ENCODE data around the gene MTOR.

GRCh38 chr1:11125931-11126330 lies 136.4 kb downstream of the MTOR start:
- TF ChIP-seq CTCF (IDR thresholded peaks at IDR 0.05) (no peak), EP300 (IDR thresholded peaks at IDR 0.05) (no peak), POLR2AphosphoS5 (IDR thresholded peaks at IDR 0.05) (no peak), POLR2A (IDR thresholded peaks at IDR 0.05) (no peak)
